Endothelial cell of umbilical vein (primary cell): ENCODE measurements around the gene FOLR3. TPM values are rescaled to one million over a fixed set of nuclear protein-coding genes. Genes with fewer than 3 reads are reported as not detected.

Experiments
- BruUV-seq: library from RNA; stranded (reverse); fragments of 400-500 nt; replicated peaks from 2 replicates; lab custom pipeline; 2021; lab: Mats Ljungman, UMichigan
- CTCF ChIA-PET: fragments of 300-600, 350-600 bp; sonication (Branson Sonifier 250); formaldehyde crosslinking; loops from one replicate; lab custom pipeline; 2021; ENCODE audit warnings: antibody characterized with exemption, inconsistent platforms; lab: Charles Lee
- POLR2A ChIA-PET: fragments of 300-600, 350-600 bp; sonication (Branson Sonifier 250); formaldehyde crosslinking; loops from one replicate; lab custom pipeline; 2021; ENCODE audit warnings: antibody characterized with exemption, inconsistent platforms; lab: Charles Lee
- DNase-seq: peaks from one replicate; pipeline ENCODE4 v3.0.0-alpha.2; 2011; ENCODE audit warnings: low read depth, low spot score
- FAIRE-seq: peaks from 2 replicates; lab custom pipeline; 2011; peaks lifted over from hg19 to GRCh38; lab: Jason Lieb, UNC
- H2AFZ ChIP-seq: 2 replicates; pipeline ENCODE4 v1.6.0; 2012; ENCODE audit warnings: low read depth, low read length, control low read depth, inconsistent platforms
- H3K27ac ChIP-seq: 2 replicates; pipeline ENCODE4 v1.5.1; 2011; ENCODE audit warnings: low read depth, mild to moderate bottlenecking, control low read depth, low read length, moderate library complexity; ENCODE audit not compliant: insufficient read depth
- H3K27me3 ChIP-seq, 2 experiments: 2 replicates each; pipeline versions ENCODE4 v1.6.0 to v1.6.1; 2011; ENCODE audit warnings: low read length in 2 of 2, mixed read lengths in 1 of 2; ENCODE audit not compliant: control insufficient read depth in 2 of 2, insufficient read depth in 2 of 2
- H3K36me3 ChIP-seq, 2 experiments: 2 replicates in 1 of 2; 3 replicates in 1 of 2; pipeline ENCODE4 v1.5.1; 2011; ENCODE audit warnings: low read length in 2 of 2, mild to moderate bottlenecking in 1 of 2, moderate library complexity in 1 of 2; ENCODE audit not compliant: control insufficient read depth in 2 of 2, insufficient read depth in 2 of 2; ENCODE audit errors: extremely low read depth in 1 of 2
- H3K4me1 ChIP-seq: 3 replicates; pipeline ENCODE4 v1.5.1; 2011; ENCODE audit warnings: mild to moderate bottlenecking, low read length; ENCODE audit not compliant: control insufficient read depth, insufficient read depth; ENCODE audit errors: extremely low read depth
- H3K4me2 ChIP-seq: 2 replicates; pipeline ENCODE4 v1.6.1; 2011; ENCODE audit warnings: low read length, control low read depth, mixed read lengths; ENCODE audit not compliant: insufficient read depth
- H3K4me3 ChIP-seq, 3 experiments: fragments of 200-600 bp in 1 of 3; sonication (generic), shearing (Covaris generic) in 1 of 3; replicated peaks in 1 of 3; 2 replicates each; pipeline ENCODE4 v1.5.1; 2011 to 2016; ENCODE audit warnings: control low read depth in 3 of 3, low read length in 3 of 3, mild to moderate bottlenecking in 2 of 3, inconsistent platforms in 1 of 3, low read depth in 1 of 3, moderate library complexity in 1 of 3; ENCODE audit not compliant: insufficient read depth in 1 of 3
- H3K79me2 ChIP-seq: 2 replicates; pipeline ENCODE4 v1.6.0; 2012; ENCODE audit warnings: low read length, inconsistent platforms; ENCODE audit not compliant: control insufficient read depth, insufficient read depth
- H3K9ac ChIP-seq: replicated peaks from 2 replicates; pipeline ENCODE3; 2011; ENCODE audit warnings: low read length, control low read depth; ENCODE audit not compliant: insufficient read depth; ENCODE audit errors: extremely low read depth
- H3K9me1 ChIP-seq: replicated peaks from 3 replicates; pipeline ENCODE4 v1.6.0; 2011; ENCODE audit warnings: mild to moderate bottlenecking, low read length; ENCODE audit not compliant: control insufficient read depth, insufficient read depth; ENCODE audit errors: extremely low read depth
- H3K9me3 ChIP-seq: replicated peaks from 2 replicates; pipeline ENCODE4 v1.5.1; 2012; ENCODE audit warnings: low read length, inconsistent platforms; ENCODE audit not compliant: control insufficient read depth, insufficient read depth
- H4K20me1 ChIP-seq: replicated peaks from 2 replicates; pipeline ENCODE3; 2011; ENCODE audit warnings: mild to moderate bottlenecking, low read length; ENCODE audit not compliant: control insufficient read depth, insufficient read depth; ENCODE audit errors: extremely low read depth
- EZH2 ChIP-seq: IDR thresholded peaks from 2 replicates; pipeline ENCODE4 v1.6.1; 2012; ENCODE audit warnings: borderline replicate concordance, low read depth, mild to moderate bottlenecking, moderate library complexity, low read length, inconsistent platforms; ENCODE audit not compliant: severe bottlenecking
- FOS ChIP-seq: IDR thresholded peaks from 2 replicates; pipeline ENCODE4 v1.6.1; 2011; ENCODE audit warnings: mild to moderate bottlenecking, low read length, moderate library complexity, borderline replicate concordance; ENCODE audit not compliant: insufficient read depth
- GATA2 ChIP-seq: IDR thresholded peaks from 2 replicates; pipeline ENCODE4 v1.7.0; 2011; ENCODE audit warnings: low read depth, mild to moderate bottlenecking, moderate library complexity, mixed read lengths, low read length; ENCODE audit not compliant: insufficient read length, insufficient read depth
- JUN ChIP-seq: IDR thresholded peaks from 2 replicates; pipeline ENCODE4 v1.6.1; 2011; ENCODE audit warnings: borderline replicate concordance, low read depth; ENCODE audit not compliant: insufficient read length, insufficient read depth
- MYC ChIP-seq: IDR thresholded peaks from one replicate; pipeline ENCODE4 v1.6.1; 2011; ENCODE audit warnings: mild to moderate bottlenecking, low read depth, low read length
- POLR2A ChIP-seq: IDR thresholded peaks from 2 replicates; pipeline ENCODE4 v1.6.1; 2012; ENCODE audit warnings: low read depth, mild to moderate bottlenecking, control low read depth, low read length
- POLR2AphosphoS5 ChIP-seq: IDR thresholded peaks from 2 replicates; pipeline ENCODE4 v1.6.1; 2012; ENCODE audit warnings: low read depth, mild to moderate bottlenecking, control low read depth, low read length, moderate library complexity; ENCODE audit not compliant: insufficient read depth
- dilution Hi-C: fragments of 300-500 bp; cut with MboI; formaldehyde crosslinking; loops from one replicate; pipeline ENCODE4 v1.15.0; 2019; ENCODE audit warnings: low sequenced_read_pairs; ENCODE audit not compliant: extremely low pct_ligation_motif_present
- intact Hi-C: fragments of 100-400 bp; cut with micrococcal nuclease; formaldehyde crosslinking; loops from one replicate; pipeline ENCODE4 v1.10.0; 2022
- polyA plus RNA-seq, 4 experiments: library from polyadenylated mRNA; depleted of rRNA in 3 of 4; stranded (reverse) in 3 of 4; unstranded in 1 of 4; fragments of >200 nt; gene quantifications; 2 replicates each; pipeline versions ENCODE4 v1.2.1 to v1.2.3, GENCODE V29; 2011 to 2012; ENCODE audit warnings: missing spikeins in 1 of 4
- total RNA-seq: library from RNA; stranded (reverse); gene quantifications from 2 replicates; pipeline ENCODE4 v1.2.3, GENCODE V29; 2021
- TF ChIP-seq, protein P1 (sequence below): IDR thresholded peaks from 2 replicates; pipeline ENCODE4 v1.6.1; 2011; ENCODE audit not compliant: insufficient read depth, insufficient read length
- TF ChIP-seq, protein P2 (sequence below), 2 donors: IDR thresholded peaks; 1 replicate in 1 of 2; 2 replicates in 1 of 2; pipeline ENCODE4 v1.5.1; 2011; ENCODE audit warnings: low read length in 2 of 2, mild to moderate bottlenecking in 2 of 2, moderate library complexity in 2 of 2, control low read depth in 1 of 2, inconsistent platforms in 1 of 2, low read depth in 1 of 2; ENCODE audit not compliant: insufficient read depth in 1 of 2; ENCODE audit errors: extremely low read depth in 1 of 2

The FOLR3 gene
- total and polyA plus RNA-seq, 2 donors (not counting 3 experiments of a cell fraction or from before 2014, with no cell fraction given), result not detected

DNA sequence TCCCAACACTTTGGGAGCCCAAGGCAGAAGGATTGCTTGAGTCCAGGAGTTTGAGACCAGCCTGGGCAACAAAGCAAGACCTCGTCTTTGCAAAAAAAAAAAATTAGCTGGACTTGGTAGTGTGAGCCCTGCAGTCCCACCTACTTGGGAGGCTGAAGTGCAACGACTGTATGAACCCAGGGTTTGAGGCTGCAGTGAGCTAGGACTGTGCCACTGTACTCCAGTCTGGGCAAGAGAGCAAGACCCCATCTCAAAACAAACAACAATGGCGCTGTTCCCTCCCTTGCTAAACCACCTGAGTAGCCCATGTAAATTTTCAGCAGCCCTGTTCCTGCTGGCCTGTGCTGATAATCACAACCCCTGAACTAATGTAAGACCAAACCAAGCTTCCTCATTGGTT, 35.5 kb upstream of the FOLR3 start:
- no TSS peak for BruUV-seq
- H3K9me3 ChIP-seq, result no peaks in the 10 kb centered on the region
- no peak for TF ChIP-seq MYC
- TF ChIP-seq GATA2, result no peak
- no peak for TF ChIP-seq POLR2A
- no peak for TF ChIP-seq EZH2
- no peak for TF ChIP-seq POLR2AphosphoS5
- no peak overlapping the region for H3K9ac ChIP-seq
- no peaks in the 10 kb centered on the region for H4K20me1 ChIP-seq
- FAIRE-seq, result no peak
- ChIA-PET CTCF (interaction anchor here (0.8 to 3.4 kb wide), 7 partner anchors 9 to 80 kb away, joined by 3 to 35 read pairs (median 6); no protein-coding TSS in a partner anchor), POLR2A (interaction anchor here (1.2 kb wide), 1 partner anchor 12 kb away, joined by 3 read pairs; the partner anchor contains the start of gene ANAPC15)
- no peak overlapping the region for H3K27ac ChIP-seq
- H3K9me1 ChIP-seq, result no peaks in the 10 kb centered on the region
- intact Hi-C loops, result no loop called here
- no peak overlapping the region for H2AFZ ChIP-seq
- no peaks in the 10 kb centered on the region for H3K27me3 ChIP-seq
- DNase-seq, result no peak
- peaks cover 11 to 19% of the 10 kb centered on the region in 2 experiments for H3K36me3 ChIP-seq
- H3K79me2 ChIP-seq, result peaks cover 29% of the 10 kb centered on the region
- dilution Hi-C loops, result no loop called here
- peak overlapping the region; percentile 14 for H3K4me2 ChIP-seq
- H3K4me1 ChIP-seq, result peaks cover 26% of the 10 kb centered on the region
- H3K4me3 ChIP-seq, result no peak overlapping the region

DNA sequence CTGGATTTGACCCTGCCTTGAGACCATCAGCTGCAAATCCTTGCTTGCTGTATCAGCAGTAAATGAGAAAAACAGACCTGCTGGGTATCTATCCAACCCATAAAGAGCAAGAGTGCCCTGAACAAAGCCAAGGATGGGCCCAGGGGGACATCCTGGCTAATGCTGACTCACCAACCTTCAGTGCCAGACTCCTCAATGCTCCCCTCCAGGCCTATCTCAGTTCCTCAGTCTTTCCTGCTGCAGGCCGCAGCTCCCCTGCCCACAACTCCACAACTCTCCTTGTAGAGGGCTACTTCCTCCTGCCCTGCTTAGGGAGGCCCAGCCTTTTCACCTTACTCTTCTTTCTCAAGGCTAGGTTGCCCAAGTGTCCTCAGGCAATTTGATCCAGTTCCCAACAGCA, 35.1 kb upstream of the FOLR3 start:
- Histone ChIP-seq H3K4me2 (peak overlapping the region; percentile 14), H3K4me1 (peaks cover 26% of the 10 kb centered on the region), H3K27ac (no peak overlapping the region), H3K9me1 (no peaks in the 10 kb centered on the region), H2AFZ (no peak overlapping the region), H3K9ac (no peak overlapping the region), H3K9me3 (no peaks in the 10 kb centered on the region), H4K20me1 (no peaks in the 10 kb centered on the region), H3K4me3 (no peak overlapping the region), H3K79me2 (peaks cover 29% of the 10 kb centered on the region), H3K36me3 (peaks cover 11 to 19% of the 10 kb centered on the region in 2 experiments), H3K27me3 (no peaks in the 10 kb centered on the region)
- peak; percentile 44 for DNase-seq
- ChIA-PET CTCF (interaction anchor here (0.7 to 3.4 kb wide), 9 partner anchors 8 to 330 kb away, joined by 3 to 35 read pairs (median 5); partner anchors contain the start of gene ANAPC15), POLR2A (interaction anchor here (1.2 kb wide), 1 partner anchor 12 kb away, joined by 3 read pairs; the partner anchor contains the start of gene ANAPC15)
- TF ChIP-seq, protein P1, sequence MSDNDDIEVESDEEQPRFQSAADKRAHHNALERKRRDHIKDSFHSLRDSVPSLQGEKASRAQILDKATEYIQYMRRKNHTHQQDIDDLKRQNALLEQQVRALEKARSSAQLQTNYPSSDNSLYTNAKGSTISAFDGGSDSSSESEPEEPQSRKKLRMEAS, result no peak
- TF ChIP-seq, protein P2, sequence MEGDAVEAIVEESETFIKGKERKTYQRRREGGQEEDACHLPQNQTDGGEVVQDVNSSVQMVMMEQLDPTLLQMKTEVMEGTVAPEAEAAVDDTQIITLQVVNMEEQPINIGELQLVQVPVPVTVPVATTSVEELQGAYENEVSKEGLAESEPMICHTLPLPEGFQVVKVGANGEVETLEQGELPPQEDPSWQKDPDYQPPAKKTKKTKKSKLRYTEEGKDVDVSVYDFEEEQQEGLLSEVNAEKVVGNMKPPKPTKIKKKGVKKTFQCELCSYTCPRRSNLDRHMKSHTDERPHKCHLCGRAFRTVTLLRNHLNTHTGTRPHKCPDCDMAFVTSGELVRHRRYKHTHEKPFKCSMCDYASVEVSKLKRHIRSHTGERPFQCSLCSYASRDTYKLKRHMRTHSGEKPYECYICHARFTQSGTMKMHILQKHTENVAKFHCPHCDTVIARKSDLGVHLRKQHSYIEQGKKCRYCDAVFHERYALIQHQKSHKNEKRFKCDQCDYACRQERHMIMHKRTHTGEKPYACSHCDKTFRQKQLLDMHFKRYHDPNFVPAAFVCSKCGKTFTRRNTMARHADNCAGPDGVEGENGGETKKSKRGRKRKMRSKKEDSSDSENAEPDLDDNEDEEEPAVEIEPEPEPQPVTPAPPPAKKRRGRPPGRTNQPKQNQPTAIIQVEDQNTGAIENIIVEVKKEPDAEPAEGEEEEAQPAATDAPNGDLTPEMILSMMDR (IDR thresholded peaks at IDR 0.05; ENCODE audit: extremely low read depth in 1 of 2, insufficient read depth in 1 of 2, low read depth in 1 of 2, low read length in 2 of 2), result no peak
- TF ChIP-seq POLR2AphosphoS5, result no peak
- no peak for TF ChIP-seq EZH2
- no peak for TF ChIP-seq GATA2
- TF ChIP-seq MYC, result no peak
- no peak for TF ChIP-seq POLR2A
- no peak for TF ChIP-seq FOS
- TF ChIP-seq JUN, result no peak
- intact Hi-C loops (no loop called here), dilution Hi-C loops (no loop called here)
- no peak for FAIRE-seq
- no TSS peak for BruUV-seq
